HG02943 (cell line): ENCODE measurements around the gene TMEM42.

ENCODE experiments used
- ATAC-seq: cut with Tn5 transposase; IDR thresholded peaks from one replicate; pipeline ENCODE4 v1.9.1; 2021; ENCODE audit warnings: mild to moderate bottlenecking, low read depth, moderate library complexity; ENCODE audit not compliant: unreplicated experiment

The TMEM42 gene

DNA sequence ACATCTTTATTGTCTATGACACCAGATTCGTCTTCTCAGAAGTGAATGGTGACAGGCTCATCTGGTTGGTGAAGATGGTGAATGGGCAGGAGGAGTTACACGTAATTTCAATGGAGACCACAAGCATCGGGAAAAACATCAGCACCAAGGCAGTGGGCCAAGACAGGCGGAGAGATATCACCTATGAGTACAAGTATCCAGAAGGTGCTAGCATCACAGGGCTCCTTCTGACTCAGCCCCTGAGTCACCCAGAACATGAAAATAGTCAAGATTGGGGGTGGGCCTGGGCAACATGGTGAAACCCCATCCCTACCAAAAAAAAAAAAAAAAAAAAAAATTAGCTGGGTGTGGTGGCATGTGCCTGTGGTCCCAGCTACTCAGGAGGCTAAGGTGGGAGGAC is 45.3 kb downstream of the TMEM42 start:
- ATAC-seq: no peak

DNA sequence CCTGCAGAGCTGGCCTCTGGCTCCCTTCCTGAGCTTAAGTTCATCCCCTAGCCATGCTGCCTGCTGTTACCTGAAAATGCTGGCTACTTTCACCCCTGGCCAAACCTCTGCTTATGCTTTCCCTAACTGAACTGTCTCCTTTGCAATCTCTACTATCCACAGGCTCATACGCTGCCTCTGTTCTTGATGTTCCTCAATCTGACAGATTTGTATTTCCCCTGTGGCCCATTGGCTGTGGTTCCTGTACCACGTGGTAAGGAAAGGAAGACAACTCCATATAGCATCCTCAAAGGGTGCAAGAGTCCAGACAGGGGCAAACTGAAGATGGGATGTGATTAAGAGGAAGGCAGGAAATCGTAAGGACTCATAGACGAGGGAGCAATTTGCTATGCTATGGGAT is 45.9 kb downstream of the TMEM42 start:
- no peak for ATAC-seq

DNA sequence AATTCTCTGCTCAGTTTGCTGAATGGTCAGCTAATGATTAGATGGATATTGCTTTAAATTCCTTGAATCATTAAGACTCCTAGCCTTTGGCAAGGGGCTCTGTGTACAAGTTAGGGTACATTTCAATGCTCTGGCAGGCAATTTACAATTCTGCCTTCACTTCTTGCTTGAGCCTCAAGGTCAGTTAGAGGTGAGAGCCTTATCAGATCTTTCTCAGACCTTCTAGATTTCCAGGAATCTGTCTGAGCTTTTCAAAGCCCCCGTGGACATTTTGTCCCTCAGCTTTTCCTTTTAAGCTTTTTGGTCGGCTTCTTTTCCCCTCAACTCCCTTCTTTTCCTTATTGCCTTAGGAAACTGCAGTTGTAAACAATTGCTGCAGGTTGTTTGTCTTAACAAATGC is 47.4 kb downstream of the TMEM42 start:
- no peak for ATAC-seq

DNA sequence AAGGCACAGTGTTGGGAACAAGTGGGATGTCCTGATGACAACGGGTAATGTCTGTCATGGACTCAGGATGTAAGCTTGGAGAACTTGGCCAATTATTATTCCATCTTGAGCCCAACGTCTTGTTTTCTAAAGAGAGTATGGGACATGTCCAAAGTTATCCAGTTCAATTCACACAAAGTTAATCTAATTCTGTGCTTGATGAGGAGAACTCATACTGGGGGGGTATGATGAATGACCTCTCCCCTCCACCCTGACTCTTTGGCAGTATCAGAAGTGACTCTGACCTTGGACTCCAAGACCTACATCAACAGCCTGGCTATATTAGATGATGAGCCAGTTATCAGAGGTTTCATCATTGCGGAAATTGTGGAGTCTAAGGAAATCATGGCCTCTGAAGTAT is 49.0 kb downstream of the TMEM42 start:
- no peak for ATAC-seq

DNA sequence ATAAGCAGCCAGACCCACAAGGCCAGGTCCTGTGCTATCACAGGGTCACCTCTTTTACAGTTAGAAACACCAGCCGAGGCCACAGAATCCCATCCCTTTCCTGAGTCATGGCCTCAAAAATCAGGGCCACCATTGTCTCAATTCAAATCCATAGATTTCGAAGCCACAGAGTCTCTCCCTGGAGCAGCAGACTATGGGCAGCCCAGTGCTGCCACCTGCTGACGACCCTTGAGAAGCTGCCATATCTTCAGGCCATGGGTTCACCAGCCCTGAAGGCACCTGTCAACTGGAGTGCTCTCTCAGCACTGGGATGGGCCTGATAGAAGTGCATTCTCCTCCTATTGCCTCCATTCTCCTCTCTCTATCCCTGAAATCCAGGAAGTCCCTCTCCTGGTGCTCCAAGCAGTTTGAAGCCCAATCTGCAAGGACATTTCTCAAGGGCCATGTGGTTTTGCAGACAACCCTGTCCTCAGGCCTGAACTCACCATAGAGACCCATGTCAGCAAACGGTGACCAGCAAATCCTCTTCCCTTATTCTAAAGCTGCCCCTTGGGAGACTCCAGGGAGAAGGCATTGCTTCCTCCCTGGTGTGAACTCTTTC is 52.3 kb downstream of the TMEM42 start:
- ATAC-seq: no peak

DNA sequence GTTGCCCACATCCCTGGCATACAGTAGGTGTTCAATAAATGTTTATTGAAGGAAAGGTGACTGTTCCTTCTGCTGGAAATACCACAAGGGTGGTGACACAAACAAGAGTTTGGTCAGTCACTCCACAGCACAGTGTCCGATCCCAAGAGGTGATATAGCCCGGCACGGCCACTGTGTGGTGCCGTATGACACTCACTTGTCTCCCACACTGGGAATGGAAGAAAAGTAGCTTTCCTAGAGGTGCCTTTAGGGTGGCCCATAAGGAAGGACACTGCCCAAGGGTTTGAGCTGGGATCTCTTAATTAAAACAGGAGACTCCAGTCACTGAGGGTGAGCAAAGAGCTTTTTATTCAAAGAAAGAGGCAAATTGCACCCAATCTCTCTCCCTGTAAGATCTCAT is 53.2 kb downstream of the TMEM42 start:
- ATAC-seq: no peak
